Neuronal stem cell (in vitro differentiated cells): ENCODE data around the gene SLC22A31.

Source experiments
- DNase-seq: peaks from one replicate; pipeline ENCODE4 v3.0.0-alpha.2; 2013; ENCODE audit warnings: low spot score
- H2AFZ ChIP-seq: one replicate; pipeline ENCODE4 v1.6.1; 2013; ENCODE audit warnings: mild to moderate bottlenecking, low read length, inconsistent platforms
- H2AK5ac ChIP-seq: 2 replicates; pipeline ENCODE4 v1.6.1; 2013; ENCODE audit warnings: low read depth, mild to moderate bottlenecking, inconsistent platforms, low read length, moderate library complexity, mixed read lengths
- H2BK120ac ChIP-seq: 2 replicates; pipeline ENCODE4 v1.6.1; 2013; ENCODE audit warnings: low read depth, mild to moderate bottlenecking, inconsistent platforms, low read length, moderate library complexity, mixed read lengths
- H2BK12ac ChIP-seq: one replicate; pipeline ENCODE4 v1.6.1; 2013; ENCODE audit warnings: low read length, inconsistent platforms
- H2BK15ac ChIP-seq: 2 replicates; pipeline ENCODE4 v1.6.1; 2013; ENCODE audit warnings: mild to moderate bottlenecking, low read length, inconsistent platforms, mixed read lengths
- H2BK5ac ChIP-seq: one replicate; pipeline ENCODE4 v1.6.1; 2013; ENCODE audit warnings: inconsistent platforms, mild to moderate bottlenecking, low read length, moderate library complexity
- H3K14ac ChIP-seq: one replicate; pipeline ENCODE4 v1.6.1; 2013; ENCODE audit warnings: low read length, inconsistent platforms
- H3K18ac ChIP-seq: 2 replicates; pipeline ENCODE4 v1.6.1; 2013; ENCODE audit warnings: low read length, inconsistent platforms
- H3K23ac ChIP-seq: 2 replicates; pipeline ENCODE4 v1.6.1; 2013; ENCODE audit warnings: low read depth, mild to moderate bottlenecking, mixed read lengths, low read length, inconsistent platforms; ENCODE audit not compliant: poor library complexity
- H3K27ac ChIP-seq: replicated peaks from 3 replicates; pipeline ENCODE4 v1.5.1; 2013; ENCODE audit warnings: low read length, inconsistent platforms
- H3K27me3 ChIP-seq, 3 experiments: 2 replicates each; pipeline ENCODE4 v1.6.1; 2013; ENCODE audit warnings: low read length in 3 of 3, mild to moderate bottlenecking in 2 of 3, inconsistent platforms in 1 of 3, low read depth in 1 of 3, mixed read lengths in 1 of 3, moderate library complexity in 1 of 3; ENCODE audit not compliant: control insufficient read depth in 3 of 3, insufficient read depth in 3 of 3
- H3K36me3 ChIP-seq, 2 donors: replicated peaks in 1 of 2; 2 replicates each; pipeline ENCODE4 v1.6.1; 2013; ENCODE audit warnings: low read length in 2 of 2; ENCODE audit not compliant: control insufficient read depth in 2 of 2, insufficient read depth in 2 of 2
- H3K4ac ChIP-seq: 2 replicates; pipeline ENCODE4 v1.6.1; 2013; ENCODE audit warnings: inconsistent platforms, mild to moderate bottlenecking, low read length, moderate library complexity
- H3K4me1 ChIP-seq, 2 donors: 1 replicate in 1 of 2; 2 replicates in 1 of 2; pipeline ENCODE4 v1.6.1; 2013; ENCODE audit warnings: low read length in 2 of 2, low read depth in 1 of 2; ENCODE audit not compliant: control insufficient read depth in 2 of 2, insufficient read depth in 1 of 2
- H3K4me2 ChIP-seq: one replicate; pipeline ENCODE4 v1.6.1; 2013; ENCODE audit warnings: mild to moderate bottlenecking, low read length, inconsistent platforms; ENCODE audit not compliant: insufficient read depth, poor library complexity, severe bottlenecking
- H3K4me3 ChIP-seq, 2 donors: 2 replicates each; pipeline ENCODE4 v1.5.1; 2013; ENCODE audit warnings: low read length in 2 of 2, mild to moderate bottlenecking in 2 of 2, inconsistent platforms in 1 of 2, moderate library complexity in 1 of 2
- H3K79me1 ChIP-seq: one replicate; pipeline ENCODE4 v1.6.1; 2013; ENCODE audit warnings: low read depth, mild to moderate bottlenecking, inconsistent platforms, low read length, moderate library complexity
- H3K9ac ChIP-seq: one replicate; pipeline ENCODE4 v1.6.1; 2013; ENCODE audit warnings: mild to moderate bottlenecking, low read depth, low read length, inconsistent platforms; ENCODE audit not compliant: poor library complexity
- H3K9me3 ChIP-seq, 2 donors: replicated peaks in 1 of 2; 2 replicates each; pipeline versions ENCODE3 to v1.6.1; 2013; ENCODE audit warnings: low read length in 2 of 2, mild to moderate bottlenecking in 2 of 2, inconsistent platforms in 1 of 2, low read depth in 1 of 2, mixed read lengths in 1 of 2, moderate library complexity in 1 of 2; ENCODE audit not compliant: control insufficient read depth in 2 of 2, insufficient read depth in 1 of 2
- H4K8ac ChIP-seq: one replicate; pipeline ENCODE4 v1.6.1; 2013; ENCODE audit warnings: low read depth, mild to moderate bottlenecking, inconsistent platforms, low read length, moderate library complexity
- H4K91ac ChIP-seq: one replicate; pipeline ENCODE4 v1.6.1; 2013; ENCODE audit warnings: low read length, low read depth, mild to moderate bottlenecking, inconsistent platforms; ENCODE audit not compliant: poor library complexity
- WGBS, 2 donors: extraction: QIAGEN DNeasy Blood & Tissue Kit; methylation state at CpG; one replicate each; pipeline ENCODE4 v1.1.7; 2013; ENCODE audit warnings: missing lambda C conversion rate in 2 of 2, mixed read lengths in 1 of 2; ENCODE audit not compliant: insufficient read length in 2 of 2, insufficient replicate concordance in 1 of 2; ENCODE audit errors: extremely low coverage in 2 of 2; 5-methylcytosine and 5-hydroxymethylcytosine counted together

The SLC22A31 gene

GRCh38 chr16:89149386-89149785 lies 51.0 kb downstream of the SLC22A31 start:
- H4K91ac ChIP-seq: no peak overlapping the region
- H3K4ac ChIP-seq: no peak overlapping the region
- no peak overlapping the region for H2BK12ac ChIP-seq

GRCh38 chr16:89147085-89147817 lies 53.1 kb downstream of the SLC22A31 start:
- Histone ChIP-seq H4K91ac (no peak overlapping the region), H2BK12ac (no peak overlapping the region), H2BK120ac (no peak overlapping the region), H2BK5ac (no peak overlapping the region), H2AK5ac (no peak overlapping the region), H3K4ac (no peak overlapping the region), H3K27ac (no peak overlapping the region), H2BK15ac (no peak overlapping the region), H4K8ac (no peak overlapping the region), H3K4me1 (no peaks in the 10 kb centered on the region), H3K23ac (no peak overlapping the region), H3K79me1 (peaks cover 3% of the 10 kb centered on the region), H3K27me3 (no peaks in the 10 kb centered on the region), H3K9me3 (peaks cover 6 to 26% of the 10 kb centered on the region in 2 donors), H3K18ac (no peak overlapping the region), H3K9ac (no peak overlapping the region), H3K14ac (no peak overlapping the region), H3K4me2 (no peak overlapping the region), H3K4me3 (no peak overlapping the region), H3K36me3 (peaks cover 26 to 61% of the 10 kb centered on the region in 2 donors), H2AFZ (no peak overlapping the region)
- no peak for DNase-seq
- no CpG with 5 or more reads among the region's 11 CpGs for WGBS, 2 donors

More at GRCh38 chr16:89149386-89149785, 51.0 kb downstream of the SLC22A31 start:
- H2BK120ac ChIP-seq: no peak overlapping the region
- peaks cover 6 to 26% of the 10 kb centered on the region in 2 donors for H3K9me3 ChIP-seq
- no peak overlapping the region for H3K9ac ChIP-seq
- H2BK5ac ChIP-seq: no peak overlapping the region
- H3K36me3 ChIP-seq: peaks cover 20 to 57% of the 10 kb centered on the region in 2 donors
- H3K4me2 ChIP-seq: no peak overlapping the region
- H3K23ac ChIP-seq: no peak overlapping the region
- no peak overlapping the region for H2BK15ac ChIP-seq
- H3K4me1 ChIP-seq: no peaks in the 10 kb centered on the region
- H2AFZ ChIP-seq: no peak overlapping the region
- no peak overlapping the region for H3K27ac ChIP-seq
- H4K8ac ChIP-seq: no peak overlapping the region
- H3K4me3 ChIP-seq: no peak overlapping the region
- H3K14ac ChIP-seq: no peak overlapping the region
- H2AK5ac ChIP-seq: no peak overlapping the region
- no peak for DNase-seq
- H3K18ac ChIP-seq: no peak overlapping the region
- H3K79me1 ChIP-seq: no peaks in the 10 kb centered on the region
- no CpG with 5 or more reads among the region's 9 CpGs for WGBS, 2 donors
- H3K27me3 ChIP-seq: no peaks in the 10 kb centered on the region

- Histone ChIP-seq H2BK15ac (no peak overlapping the region), H3K27ac (no peak overlapping the region), H3K79me1 (peaks cover 3% of the 10 kb centered on the region), H3K4me1 (no peaks in the 10 kb centered on the region), H2AK5ac (no peak overlapping the region), H3K36me3 (peaks cover 31 to 58% of the 10 kb centered on the region in 2 donors), H2BK5ac (no peak overlapping the region), H3K9me3 (peaks cover 6 to 26% of the 10 kb centered on the region in 2 donors), H2BK12ac (no peak overlapping the region), H3K4me2 (no peak overlapping the region), H4K8ac (no peak overlapping the region), H2BK120ac (no peak overlapping the region), H3K9ac (no peak overlapping the region), H3K27me3 (no peaks in the 10 kb centered on the region), H3K23ac (peak overlapping the region; percentile 74), H3K4ac (no peak overlapping the region), H4K91ac (no peak overlapping the region), H2AFZ (no peak overlapping the region), H3K14ac (no peak overlapping the region), H3K18ac (no peak overlapping the region), H3K4me3 (no peak overlapping the region)
- no CpG with 5 or more reads among the region's 21 CpGs for WGBS, 2 donors
- no peak for DNase-seq
Observed at GRCh38 chr16:89146211-89147005, 53.9 kb downstream of the SLC22A31 start.
